T1000 (cell line): ENCODE measurements around the gene SFRP2.

ENCODE experiments used
- DNase-seq: peaks from one replicate; lab custom pipeline; 2025; ENCODE audit warnings: mixed read lengths; lab: John Stamatoyannopoulos, UW

SFRP2 gene

DNA sequence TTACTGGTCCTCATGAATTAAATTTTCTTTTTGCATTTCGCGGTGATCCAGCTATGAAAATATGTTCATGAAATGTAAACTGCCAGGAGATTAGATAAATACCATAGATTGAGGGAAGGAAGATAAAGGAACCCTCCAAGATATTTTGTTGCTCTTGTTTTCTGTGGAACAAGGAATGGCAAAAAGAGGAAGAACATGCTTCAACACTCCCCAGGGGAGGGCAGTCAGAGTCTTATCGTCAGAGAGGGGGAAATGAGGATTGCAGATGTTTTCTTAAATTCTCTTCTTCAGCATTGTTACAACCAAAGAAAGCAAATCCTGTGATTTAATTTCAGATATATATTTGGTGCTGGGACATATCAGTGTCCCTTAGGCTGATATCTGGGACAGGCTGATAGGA lies 9.5 kb upstream of the SFRP2 start:
- DNase-seq = no peak

DNA sequence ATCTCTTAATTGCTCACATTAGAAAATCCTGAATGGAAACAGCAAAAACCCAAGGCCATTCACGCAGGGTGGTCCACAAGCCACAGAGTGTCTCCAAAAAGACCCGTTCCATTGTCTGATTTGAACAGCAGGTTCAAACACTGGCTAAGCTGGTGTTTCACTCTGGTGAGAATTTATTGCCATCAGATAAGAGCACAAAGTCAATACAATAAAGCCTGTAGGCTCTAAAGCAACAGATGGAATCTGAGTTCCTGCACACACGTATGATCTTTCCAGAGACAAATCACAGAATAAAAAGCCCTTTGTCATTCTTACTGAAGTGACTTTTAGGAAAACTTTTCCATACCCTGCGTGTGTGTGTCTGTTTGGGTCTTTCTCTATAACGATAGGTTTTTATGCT lies 5.1 kb upstream of the SFRP2 start:
- DNase-seq = no peak

DNA sequence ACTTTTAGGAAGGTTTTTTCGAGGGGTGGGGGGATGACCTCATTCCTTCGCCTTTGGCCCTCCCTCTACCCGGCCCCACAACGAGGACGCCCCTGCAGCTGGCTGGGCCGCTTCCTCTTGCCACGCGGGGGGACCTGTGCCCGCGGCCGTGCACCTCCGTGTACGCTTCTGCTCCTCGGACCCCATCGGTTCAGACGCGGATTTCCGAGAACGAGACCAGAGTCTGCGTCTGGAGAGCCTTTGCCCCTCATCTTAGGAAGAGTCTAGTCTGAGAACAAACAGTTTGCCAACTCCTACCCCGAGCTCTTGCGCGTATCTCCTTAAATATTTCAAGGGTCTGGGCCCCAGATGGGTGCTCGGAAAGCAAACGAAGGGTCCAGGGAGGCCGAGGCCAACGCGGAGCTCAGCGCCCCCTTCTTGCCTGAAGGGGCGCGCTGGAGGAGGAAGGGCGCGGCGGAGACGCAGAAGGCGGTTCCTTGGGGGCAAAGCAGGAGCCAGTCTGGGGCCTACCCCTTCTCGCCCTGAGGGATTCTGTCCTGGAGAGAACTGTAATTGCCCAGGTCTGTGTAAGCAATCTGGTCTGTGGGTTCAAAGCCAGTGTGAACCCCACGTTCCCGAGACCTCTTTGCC lies 3.9 kb upstream of the SFRP2 start:
- no peak for DNase-seq

DNA sequence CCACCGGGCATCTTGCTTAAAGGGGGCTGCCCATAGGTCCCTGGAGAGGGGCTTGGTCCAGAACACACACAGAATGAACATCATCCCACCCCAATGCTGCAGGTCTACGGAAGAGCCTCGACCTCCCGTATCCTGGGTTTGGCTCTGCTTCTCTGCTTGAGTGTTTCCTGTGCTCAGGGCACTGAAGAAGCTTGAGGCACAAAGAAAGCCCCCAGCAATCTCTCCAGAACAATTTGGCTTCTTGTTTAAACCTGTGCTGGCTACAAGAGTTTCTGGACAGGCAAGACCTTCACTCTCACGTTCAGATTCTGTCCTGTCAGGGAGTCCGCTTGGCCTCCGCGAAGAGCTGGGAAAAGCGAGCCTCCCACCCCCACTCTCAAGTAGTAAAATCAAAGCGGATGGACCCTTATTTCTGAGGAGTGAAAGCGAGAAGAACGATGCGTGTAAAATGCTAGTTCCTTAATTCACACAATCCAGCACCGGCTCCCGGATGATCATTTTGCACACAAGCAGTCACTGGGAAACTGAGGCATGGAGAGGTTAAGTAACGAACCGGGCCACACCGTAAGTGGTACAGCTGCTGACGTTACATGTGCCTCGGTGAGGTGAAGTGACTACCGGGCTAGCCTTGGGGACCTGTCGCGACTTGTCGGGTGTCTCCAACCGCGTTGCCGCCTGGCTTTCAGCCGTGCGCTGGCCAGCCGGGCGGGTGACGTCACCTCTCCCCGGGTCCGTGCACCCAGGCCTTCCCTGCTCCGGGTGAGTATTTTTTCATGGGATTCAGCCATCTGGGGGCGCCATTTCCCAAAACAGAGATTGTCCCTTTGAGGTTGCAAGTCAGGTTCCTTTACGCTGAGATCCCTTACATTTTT lies 3.1 kb upstream of the SFRP2 start:
- no peak for DNase-seq

DNA sequence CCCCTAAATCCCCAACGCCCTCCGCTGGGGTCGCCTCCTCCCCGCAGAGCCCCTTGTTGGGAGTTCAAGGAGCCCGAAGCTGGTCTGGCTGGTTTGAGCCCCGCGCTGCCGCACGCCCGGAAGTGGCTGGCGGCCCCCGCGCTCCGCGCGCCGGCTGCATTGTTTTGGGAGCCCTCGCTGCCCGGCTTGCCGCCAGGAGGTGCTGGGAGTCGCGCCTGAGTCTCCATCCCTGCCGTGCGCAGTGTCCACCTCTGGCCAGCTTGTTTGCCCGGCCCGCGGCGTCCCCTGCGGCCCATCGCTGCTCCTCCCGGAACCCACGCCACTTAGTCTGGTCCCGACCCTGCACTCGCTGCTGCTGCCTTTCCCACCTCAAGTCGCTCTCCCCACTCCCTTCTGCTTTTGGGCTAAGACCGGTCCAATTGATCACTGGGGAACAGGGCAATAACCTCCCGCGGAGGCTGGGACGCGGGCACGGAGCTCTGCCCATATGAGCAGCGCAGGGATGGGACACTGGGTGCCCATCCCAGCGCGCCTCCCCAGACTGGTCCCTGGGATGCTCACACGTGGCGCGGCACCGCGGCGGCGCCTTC lies 2.2 kb upstream of the SFRP2 start:
- no peak for DNase-seq

DNA sequence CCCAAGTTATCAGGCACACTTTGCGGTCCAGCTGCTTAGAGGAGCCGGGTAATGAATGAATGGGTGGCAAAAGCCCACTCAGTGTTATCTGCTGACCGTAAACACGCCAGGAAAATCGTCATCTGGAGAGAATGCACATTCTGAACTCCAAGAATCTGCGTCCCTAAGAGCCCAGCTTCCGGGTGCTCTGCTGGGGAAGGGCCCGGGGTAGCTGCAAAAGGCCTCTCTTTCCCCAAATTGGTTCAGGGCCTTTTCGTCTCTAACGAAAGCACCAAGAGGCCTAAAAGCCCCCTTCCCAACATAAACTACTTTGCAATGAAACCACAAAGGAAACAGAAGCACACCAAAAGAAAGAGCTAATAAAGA lies 1.6 kb upstream of the SFRP2 start:
- no peak for DNase-seq

DNA sequence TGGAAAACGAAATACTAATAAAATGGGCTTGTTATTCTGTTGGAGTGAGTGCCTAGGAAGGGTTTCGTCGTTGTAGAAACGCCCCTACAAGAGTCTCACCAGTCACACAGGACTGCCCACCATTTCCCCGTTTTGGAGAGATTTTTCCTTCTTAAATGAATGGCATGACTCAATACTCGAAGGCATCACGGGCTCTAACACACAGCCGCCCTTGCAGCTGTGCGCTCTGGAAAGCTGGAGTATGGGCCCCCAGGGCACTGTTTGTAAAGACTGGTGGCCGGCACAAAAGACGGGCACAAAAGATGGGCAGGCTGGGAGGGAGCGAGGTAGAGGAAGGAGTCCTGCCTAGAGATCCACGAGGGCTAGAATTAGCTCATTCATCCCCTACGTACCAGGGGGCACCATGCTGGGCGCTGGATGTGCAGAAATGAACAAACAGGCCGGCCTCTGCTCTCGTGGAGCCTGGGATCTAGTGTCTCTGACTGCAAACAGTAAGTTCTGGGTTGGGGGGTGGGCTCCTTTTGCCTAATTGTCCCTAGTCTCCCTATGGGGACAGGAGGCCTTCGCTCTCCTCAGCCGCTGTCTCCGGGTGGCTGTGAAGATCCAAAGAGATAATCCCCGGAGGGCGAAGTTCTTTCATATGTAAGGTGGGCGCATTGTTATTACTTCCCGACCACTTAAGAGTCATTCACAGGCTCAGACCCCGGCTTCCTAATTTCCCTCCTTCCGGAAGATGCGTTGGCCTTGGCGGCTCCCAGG lies 1.0 kb upstream of the SFRP2 start:
- DNase-seq = no peak

DNA sequence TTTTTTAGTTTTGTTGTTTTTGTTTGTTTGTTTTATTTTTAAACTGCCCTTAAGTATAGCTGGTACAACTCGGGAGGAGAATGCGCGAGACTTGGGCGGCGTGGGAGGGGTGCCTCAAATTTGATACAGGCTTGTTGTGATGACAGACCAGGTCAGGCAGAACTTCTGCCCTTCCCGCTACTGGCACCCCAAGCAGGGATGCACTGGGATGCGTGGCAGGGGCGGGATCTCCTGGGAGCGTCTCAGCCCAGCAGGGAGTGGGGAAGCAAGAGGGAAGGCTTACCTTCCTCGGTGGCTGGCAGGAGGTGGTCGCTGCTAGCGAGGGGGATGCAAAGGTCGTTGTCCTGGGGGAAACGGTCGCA lies 851 bp downstream of the SFRP2 start:
- DNase-seq = no peak

DNA sequence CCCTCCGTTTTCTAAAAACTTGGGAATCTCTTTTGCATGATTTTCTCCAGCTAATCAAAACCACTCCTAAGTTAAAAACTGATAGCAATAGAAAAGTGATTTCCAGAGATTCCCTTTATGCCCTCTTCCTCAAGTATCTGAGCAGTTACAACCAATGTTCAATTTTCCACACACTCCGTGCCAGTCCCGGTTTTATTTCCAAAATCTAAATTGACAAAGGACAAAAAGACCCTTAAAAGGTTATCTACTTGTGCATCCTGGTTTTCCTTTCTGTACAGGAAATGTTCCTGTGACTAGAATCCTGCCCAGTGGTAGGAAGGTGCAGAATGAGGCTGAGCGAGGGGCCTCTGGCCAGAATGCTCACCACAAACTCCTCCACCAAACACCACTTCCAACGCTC lies 1.3 kb downstream of the SFRP2 start:
- DNase-seq = no peak

DNA sequence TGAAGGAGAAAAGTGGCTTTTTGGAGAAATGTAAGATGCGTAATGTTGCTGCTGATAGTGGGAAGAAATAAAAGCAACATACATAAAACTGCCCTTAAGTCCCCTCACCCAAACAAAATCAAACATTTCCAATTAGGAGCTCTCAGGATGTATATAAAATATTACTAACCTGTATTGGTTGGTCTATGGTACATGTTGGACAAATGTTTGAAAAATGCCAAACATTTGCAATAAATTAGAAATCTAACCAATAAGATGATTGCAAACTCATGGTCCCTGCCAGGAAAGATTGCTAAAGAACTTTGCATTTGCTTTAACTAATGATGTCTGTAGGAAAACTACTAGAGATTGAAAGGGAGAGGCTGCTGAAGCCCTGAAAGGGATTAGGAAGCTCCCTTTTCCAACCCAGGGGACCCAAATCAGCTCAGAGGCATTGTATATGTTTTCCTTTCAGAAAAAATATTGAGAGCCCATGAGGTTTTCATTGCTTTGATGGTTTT lies 1.8 kb downstream of the SFRP2 start:
- DNase-seq = no peak

DNA sequence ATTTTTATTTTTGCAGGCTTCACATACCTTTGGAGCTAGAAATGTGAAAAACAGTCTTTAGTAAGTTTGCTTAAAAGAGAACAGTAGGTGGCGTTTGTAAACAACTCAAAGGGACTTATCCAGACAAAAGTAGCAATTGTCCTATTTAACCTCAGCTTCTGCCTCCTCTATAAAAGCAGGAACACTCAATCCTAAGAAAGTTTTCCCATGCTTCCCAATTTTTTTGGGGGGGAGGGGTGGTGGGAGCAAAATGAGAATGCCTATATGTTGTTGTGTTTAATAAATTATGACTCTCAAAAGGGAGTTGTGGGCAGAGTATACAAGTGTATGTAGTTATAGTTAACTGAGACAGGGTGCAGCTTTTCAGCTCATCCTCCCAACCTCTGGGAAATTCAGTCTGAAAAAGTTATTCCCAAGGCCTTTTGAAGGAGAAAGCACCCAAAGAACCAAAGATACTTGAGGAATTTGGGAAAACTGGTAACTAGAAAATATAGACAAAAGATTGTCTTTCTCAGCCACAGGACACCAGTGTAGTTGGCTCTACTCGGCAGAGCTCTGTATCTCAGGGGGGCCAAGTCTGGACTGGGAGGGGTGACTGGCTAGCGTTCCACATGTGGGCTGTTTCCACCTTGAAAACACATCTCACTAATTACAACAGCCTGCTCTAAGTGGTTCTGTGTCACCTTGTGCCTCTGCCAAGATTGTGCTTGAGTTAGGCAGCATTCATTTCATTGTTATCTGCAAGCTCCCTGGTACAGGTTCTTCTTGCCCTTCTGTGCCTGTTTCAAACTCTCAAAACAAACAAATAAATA lies 2.8 kb downstream of the SFRP2 start:
- no peak for DNase-seq

DNA sequence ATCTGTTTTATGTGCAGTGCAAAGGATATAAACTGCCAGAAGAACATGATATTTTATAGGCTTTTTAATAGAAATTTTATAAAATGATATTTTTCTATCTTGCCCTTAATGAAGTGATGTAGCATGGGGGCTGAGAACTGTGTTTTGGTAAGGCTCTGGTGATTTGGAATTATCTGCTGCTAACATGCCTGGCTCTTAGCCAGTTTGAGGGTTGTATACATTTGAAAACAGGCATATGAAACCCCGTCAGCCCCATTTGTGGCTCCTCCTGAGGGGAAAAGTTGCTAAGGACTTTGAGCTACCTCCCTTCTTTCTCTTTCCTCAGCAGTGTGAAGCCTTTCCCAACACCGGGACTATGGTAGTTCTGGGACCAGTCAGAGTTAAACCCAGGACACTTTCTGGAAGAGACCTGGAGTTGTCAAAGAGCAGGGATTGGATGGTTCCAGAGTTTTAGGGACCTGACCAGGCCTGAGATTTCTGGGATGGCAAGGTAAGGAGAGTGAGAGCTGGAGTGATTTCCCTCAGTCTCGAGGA lies 4.7 kb downstream of the SFRP2 start:
- DNase-seq = no peak

DNA sequence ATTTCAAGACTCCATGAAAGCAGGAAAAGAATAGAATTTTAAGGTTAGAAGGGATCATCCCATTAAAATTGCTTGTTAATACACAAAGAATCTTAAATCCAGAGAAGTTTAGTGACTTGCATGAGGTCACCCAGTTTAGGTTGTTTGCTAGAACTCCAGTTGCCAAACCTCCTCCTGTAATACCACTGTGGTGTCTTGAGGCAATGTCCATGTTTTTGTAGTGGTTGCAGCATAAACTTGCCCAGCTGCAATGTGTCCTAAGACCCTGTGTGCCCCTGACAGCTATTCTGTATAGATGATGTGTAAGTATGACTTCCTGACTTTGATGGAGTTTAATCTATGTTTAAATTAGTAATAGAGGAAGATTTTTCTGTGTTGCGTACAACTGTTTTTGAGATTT lies 6.3 kb downstream of the SFRP2 start:
- DNase-seq = no peak

DNA sequence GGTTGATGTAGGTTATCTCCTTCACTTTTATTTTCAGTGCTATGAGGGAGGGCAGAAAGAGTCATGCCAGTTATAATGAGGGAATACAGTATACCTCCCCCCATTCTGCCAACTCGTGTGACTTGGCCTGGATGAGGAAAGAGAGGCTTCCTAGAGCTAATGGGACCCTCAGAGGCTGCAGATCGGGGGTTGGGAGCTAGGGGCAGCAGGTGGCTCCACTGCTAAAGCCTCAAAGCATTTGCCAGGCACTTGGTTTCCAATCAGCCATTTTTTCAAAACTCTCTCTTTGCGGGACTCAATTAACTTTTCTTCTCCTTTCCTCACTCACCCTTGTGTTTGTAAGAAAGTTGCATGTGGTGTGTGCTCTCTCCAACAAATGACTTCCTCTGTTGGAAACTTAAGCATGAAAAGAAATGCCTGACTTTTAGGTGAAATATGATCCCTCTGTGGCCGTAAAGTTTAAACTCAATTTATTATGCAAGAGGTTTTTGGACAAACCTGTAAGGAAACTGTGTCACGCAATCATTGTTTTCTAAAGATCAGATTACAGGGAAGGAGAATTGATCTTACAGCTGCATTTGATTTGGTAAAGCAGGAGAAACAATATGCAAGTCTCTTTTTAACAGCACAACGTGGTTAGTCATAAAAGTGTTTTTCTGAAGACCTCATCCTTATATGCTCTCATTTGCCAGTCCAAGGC lies 7.0 kb downstream of the SFRP2 start:
- no peak for DNase-seq

DNA sequence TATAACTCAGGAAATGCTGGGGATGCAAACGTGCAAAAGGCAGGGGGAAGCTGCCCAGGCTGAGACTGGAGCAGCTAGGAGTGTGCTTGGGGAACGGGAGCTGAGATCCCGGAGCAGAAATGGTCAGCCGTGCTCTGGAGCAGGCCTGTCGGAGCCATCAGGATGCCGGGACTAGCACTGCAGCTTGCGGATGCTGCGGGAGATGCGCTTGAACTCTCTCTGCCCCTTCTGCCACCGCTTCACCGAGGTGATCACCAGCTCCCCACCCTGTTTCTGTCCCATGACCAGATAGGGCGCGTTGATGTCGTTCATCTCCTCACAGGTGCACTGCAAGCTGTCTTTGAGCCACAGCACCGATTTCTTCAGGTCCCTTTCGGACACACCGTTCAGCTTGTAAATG lies 7.6 kb downstream of the SFRP2 start:
- no peak for DNase-seq

DNA sequence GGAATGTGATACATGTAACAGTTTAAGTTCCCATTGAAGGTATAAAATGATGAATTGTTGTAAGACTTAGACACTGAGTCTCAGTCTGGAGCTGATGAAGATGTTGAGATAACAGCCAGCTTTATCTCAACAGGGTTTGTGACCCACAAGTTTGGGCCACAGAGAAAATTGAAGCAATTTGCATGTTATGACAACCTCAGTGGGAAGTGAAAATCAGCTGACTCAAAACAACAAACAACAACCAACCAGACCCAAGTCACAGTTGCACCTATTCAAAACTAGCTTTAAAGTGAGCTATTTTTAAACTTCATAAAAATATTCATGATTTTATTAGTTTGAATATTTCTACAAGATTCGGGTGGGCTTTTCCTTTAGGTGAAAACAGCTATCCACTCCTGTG lies 8.0 kb downstream of the SFRP2 start:
- no peak for DNase-seq

DNA sequence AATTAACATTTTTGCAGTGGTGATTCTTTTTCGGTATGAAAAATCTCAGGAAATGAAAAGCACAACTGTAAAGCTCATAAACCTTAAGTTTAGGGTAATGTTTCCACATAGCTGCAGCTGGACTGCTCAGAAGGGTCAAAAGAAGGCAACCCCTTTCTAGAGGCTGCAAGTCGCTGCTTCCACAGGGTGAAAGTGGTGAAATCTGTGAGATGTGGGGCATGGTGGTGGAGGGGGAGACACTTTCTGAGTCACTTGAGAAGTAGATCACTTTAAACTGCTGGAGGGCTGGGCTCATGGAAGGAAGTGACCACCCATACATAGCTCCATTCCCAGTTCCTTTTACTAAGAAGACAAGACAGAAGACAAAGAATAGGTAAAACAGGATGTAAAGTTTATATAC lies 8.7 kb downstream of the SFRP2 start:
- no peak for DNase-seq

DNA sequence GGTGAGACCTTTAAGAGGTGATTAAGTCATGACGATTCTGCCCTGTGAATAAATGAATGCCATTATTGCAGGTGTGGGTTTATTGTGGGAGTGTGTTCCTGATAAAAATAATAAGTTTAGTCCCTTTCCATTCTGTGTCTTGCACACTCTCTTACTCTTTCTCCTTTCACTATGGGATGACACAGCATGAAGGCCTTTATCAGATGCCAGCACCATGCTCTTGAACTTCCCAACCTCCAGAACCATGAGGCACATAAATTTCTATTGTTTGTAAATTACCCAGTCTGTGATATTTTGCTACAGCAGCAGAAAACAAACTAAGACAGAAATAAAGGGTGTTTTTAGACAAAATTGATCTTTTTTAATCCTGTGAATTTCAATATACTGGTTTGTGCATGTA lies 10.5 kb downstream of the SFRP2 start:
- no peak for DNase-seq

DNA sequence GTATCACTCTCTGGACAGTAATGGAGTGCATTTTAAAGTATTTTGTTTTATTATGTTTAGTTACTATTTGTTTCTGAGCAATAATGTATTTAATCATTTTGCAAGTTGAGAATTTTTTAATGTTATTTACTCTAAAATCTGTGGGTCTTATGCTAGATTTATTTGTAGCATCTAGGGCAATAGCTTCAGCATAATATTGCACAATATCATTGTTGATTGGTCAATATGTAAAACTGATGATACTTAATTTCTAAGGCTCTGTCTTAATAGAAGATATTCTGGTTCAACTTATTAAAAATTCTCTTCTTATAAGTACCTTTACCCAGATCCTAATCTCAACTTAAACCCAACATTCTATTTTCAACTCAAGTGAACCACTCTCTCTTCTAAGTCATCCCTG lies 11.5 kb downstream of the SFRP2 start:
- DNase-seq = no peak

DNA sequence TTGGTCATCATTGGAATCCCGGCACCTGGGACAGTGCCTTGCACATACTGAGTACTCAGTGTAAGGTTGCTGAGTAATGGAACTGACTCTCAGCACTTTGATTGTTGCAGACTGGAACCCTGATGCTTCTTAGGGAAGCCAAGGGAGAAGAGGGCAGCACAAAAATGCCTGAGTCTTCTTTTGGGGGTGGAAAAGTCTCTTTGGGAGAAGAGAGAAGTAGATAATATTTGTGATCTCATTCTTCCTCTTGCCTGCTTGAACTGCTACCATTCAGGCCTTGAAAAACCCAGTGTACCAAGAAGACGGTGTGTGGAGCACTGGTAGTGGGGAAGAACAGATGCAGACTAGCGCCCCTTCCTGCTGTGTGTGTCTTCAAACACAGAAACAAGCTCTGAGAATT lies 12.3 kb downstream of the SFRP2 start:
- DNase-seq = no peak

DNA sequence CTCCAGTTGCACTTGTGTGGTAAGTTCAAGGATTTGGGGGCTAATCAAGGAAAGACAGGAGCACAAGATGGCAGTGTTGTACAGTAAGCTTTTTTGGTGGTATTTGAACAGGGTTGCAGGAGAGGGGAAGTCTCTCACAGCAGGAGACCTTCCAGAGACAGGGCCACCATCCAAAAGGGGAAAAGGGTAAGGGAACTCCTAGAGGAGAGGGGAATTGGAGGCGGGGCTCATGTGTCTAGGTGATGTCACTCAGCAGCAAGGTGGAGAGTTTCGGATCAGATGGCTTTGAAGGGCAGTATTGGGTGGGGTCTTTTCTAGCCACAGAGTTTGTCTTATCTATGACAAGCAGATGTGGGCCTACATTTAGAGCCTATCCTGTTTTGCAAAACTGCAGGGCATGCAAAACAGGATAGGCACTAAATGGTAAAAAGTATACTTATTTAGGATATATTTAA lies 15.6 kb downstream of the SFRP2 start:
- no peak for DNase-seq
